ENCODE measurements around the gene NRIP2.

NRIP2 gene

DNA sequence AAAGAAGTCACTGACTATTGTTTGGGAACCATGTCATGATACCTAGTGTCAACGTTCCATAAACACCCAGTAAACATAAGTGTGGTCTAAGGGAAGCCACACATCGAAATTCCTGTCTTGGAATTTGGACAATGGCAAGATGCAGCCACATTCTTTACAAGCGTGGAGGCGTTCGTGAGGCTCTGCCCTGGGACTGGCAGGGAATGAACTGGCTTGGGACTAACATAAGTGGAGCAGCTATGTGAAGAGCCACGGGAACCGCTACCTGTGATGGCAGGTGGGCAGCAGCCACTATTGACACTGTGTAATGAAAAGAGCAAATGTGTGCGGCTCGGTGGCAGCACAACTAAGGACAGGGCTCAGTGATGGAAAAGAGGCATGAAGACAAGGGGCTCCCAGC lies 10.0 kb upstream of the NRIP2 start:
- no peak for DNase-seq

DNA sequence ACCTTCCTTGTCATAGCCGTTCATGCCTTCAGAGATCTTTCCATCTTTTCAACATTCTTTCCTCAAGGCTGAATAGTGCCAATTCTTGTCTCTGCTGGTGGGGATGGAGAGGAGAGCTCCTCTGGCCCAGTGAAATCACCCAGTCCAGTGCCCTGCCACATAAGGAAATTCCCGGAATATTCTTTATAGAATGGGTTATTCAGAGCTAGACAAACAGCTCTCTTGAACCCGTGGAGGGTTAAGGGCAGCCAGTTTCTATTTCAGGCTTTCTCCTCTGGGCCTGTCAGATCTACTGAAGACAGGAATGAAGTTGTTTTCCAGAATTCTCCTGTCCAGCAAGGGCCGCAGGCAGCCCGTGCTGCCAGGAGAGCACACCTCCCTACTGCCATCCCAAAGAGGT lies 8.1 kb upstream of the NRIP2 start:
- no peak for DNase-seq

DNA sequence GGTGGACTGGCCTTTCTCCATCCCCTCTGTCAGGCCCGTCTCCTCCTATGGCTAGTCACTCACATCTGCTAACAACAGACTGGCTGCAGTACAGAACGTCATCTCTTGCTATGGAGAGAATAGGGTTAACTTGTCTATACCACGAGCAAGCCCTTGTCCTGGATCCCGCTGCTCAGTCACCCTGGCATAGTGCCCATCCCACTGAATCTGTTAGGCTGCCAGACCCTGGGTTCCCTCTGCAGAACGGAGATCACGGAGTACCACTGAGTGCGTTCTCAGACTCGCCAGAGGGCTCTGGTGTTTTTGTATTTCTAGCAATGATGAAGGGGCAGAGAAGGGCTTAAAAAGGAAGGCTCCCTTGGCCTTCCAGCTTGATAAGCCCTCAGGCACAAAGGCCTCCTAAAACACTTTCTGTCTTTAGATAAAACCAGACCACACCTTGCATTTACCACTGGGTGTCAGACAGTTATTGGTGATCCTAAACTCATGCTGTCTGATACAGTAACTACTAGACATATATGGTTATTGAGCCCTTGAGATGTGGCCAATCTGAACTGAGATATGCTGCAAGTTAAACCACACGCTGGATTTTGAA lies 6.3 kb upstream of the NRIP2 start:
- DNase-seq: peak in 1 of 2 experiments; percentile 42

DNA sequence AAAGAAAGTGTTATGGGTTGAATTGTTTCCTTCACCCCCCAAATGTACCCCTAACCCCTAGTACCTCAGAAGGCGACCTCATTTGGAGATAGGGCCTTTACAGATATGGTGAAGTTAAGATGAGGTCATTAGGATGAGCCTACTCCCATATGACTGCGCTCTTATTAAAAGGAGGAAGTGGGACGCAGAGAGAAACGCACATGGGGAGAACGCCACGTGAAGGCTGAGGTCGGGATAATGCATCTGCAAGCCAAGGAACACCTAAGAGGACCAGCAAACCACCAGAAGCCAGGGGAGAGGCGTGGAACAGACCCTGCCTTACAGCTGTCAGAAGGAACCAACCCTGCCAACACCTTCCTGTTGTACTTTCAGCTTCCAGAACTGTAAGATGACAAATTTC lies 1.7 kb upstream of the NRIP2 start:
- DNase-seq: no peak

DNA sequence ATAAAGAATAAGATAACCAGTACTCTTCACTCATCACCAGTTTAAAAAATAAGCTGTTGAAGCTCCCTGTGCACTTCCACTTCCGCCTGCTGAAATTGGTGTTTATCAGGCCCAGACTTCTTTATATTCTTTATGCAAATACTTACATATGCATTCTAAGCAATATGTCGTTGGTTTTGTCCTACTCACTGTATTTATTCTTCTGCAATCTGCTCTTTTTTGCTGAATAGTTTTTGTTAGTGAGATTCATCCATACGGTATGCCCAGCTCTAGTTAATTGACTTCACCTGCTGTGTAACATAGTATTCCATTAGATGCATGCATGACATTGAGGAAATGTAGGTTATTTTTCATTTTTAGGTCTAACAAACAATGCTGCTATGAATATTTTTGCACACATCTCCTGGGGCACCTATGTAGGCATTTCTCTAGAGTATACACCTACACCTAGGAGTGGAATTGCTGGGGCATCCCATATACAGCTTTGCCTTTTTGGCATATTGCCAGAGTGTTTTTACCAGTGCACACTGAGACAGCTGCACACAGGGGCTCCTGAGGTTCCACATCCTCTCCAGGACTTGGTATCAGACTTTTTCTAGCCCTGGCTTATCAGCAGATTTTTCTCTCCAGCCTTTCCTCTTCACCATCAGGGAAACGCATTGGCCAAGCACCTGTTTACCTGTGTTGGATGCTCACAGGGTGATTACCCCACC lies 1.0 kb upstream of the NRIP2 start:
- DNase-seq: no peak

DNA sequence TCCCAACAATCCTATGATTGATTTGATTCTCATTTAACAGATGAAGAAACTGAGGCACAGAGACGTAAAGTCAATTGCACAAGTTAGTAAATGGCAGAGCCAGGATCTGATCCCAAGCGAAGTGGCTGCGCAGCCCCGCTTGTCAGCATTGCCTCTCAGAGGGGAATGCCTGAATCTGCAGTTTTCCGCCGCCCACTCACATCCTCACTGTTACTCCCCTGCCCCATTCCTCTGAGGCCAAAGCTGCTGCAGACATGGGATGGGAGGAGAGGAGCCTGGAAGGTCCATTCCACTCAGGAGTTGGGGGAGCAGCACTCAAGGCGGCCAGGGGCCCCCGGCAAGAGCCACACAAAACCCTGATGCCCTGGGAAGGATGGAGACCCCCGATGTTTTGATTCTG lies 1.0 kb downstream of the NRIP2 start:
- no peak for DNase-seq

DNA sequence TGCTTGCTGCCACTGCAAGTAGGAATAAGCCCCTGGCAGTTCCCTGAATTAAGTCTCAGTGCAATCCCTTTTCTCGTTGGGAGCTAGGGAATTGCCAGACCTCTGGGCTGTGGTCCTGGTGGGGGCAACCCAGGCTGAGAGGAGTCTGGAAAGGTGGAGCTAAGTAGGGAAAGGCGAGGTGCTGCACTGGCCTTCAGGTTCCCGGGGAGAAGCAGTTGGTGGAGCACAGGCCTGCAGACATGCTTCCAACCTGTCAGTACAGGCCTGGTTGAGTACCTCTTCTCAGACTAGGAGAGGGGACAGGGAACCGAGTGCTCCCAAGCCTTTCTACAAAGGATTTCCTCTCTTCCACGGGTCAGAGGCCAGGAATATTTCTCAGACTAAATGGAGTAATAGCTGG lies 1.5 kb downstream of the NRIP2 start:
- no peak for DNase-seq

DNA sequence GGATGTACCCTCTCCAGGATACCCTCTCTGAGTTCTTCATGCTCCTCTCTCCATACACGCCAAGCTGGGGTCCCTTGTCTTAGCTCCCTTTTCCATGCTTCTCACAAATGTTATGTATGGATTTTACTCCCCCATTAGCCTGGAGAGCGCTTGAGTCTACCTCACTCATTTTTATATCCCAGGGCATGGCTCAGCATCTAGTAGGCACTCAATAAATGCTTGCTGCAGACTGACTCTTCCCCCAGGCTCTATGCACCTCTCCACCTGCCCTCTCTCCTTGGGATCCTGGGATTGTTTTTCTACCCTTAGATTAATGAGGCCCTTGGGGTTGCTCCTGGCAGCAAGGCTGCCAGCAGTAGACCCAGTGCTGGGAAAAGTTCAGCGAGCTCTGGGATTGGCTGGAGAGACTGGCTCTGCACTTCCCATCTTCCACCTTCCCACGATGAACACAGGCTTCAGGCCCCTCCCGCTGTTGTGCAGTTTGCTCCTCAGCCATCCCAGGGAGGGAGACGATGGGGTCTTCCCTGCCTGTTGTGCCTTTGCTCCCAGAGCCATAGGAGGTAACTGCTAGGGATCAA lies 2.2 kb downstream of the NRIP2 start:
- DNase-seq: no peak

DNA sequence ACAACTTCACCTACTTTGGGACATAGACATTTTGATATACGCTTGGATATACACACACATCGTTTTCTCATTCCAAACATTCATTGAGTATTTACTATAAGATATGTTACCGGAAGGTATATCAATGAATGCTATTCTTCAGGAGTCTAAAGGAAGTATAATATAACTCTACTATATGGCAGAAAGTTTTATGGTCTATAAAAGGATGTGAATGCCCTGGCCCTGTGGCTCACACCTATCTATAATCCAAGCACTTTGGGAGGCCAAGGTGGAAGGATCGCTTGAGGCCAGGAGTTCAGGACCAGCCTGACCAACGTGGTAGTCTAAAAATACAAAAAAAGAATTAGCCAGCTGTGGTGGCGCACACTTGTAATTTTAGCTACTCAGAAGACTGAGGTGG lies 5.6 kb downstream of the NRIP2 start:
- no peak for DNase-seq

DNA sequence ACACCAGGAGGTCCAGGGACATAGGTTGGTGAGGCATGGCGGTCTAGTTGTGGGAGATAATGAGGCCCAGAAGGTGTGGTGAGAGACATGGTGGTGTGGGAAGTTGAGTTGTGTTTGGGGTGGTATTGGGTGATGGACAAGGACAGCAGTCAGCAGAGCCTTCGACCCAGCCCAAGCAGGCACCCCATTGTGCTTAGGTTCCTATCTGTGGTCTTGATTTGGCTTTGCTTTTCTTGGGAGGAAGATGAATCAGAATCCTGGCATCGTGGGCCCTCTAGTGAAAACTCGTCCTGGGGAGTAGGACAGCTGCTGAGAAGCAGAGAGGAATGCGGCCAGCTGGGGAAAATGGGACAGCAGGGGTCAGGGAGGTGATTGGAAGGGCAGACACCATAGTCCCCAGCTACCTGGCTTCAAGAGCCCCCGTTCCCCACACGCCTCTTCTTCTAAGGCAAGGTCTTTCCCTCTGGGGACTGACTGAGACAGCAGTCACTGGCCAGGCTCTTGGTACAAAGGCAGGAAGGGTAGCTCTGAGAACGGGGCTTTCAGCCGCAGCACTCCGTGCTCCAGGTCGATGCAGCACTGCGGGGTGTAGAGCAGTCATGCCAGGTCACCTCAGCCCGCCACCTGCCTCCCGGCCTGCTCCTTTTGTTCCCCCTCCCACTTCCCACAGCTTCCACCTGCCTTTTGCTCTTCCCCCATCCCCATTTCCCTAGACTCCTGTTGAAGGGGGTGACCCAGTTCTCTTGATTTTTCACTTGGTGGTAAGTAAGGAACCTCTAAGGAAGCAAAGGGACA lies 7.9 kb downstream of the NRIP2 start:
- DNase-seq: no peak

DNA sequence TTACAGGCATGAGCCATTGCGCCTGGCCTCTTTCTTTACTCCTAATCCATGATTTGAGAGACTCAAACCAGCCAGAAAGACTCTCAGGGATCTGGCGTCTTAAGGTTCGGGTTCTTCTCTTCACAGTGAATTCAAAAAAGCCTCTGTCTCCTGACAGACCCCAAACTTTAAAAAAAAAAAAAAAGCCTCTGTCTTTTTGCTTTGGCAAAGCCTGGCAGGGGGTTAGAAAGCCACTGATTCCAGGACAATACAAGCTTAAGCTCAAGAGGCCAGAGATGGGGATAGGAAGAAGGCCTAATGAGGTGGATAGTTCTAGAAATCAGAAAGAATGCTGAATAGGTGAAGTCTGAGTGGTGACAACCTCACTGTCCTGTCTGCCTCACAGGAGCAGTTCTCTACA lies 8.8 kb downstream of the NRIP2 start:
- DNase-seq: no peak

DNA sequence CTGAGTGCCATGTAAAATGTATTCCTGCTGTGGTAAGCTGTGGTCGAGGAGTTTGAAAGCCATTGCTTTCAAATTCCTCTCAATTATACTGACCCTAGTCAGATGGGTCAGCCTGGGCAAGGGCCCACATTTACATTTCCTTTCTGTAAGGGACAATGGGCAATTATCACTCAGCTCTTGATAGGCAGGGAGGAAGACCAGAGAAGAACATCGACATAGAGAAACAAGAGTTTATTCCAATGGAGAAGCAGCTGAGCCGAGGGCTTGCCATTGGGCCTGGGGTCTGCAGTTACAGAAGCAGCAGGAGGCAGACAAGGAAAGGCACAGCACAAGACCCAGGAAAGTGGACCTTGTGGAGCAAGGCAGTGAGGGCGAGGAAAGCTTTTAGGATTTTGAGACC lies 9.7 kb downstream of the NRIP2 start:
- no peak for DNase-seq

DNA sequence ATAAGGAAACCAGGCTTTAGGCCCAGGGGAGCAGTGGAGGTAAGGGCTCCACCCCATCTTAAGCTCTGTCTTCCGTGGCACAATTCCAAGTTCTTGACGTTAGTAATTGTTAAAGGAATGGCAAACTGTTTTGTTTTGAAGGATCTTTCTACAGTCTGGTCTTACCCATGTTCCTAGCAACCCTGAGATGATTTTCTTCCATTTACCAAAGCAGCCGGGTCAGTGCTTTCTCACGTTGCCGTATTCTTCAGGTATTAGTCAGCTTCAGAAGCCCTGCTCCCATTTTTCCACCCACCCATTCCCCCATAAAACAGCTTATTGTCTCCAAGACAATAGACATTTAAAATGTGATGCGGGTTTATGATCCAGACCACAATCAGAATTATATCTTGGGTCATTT lies 10.3 kb downstream of the NRIP2 start:
- DNase-seq: no peak

DNA sequence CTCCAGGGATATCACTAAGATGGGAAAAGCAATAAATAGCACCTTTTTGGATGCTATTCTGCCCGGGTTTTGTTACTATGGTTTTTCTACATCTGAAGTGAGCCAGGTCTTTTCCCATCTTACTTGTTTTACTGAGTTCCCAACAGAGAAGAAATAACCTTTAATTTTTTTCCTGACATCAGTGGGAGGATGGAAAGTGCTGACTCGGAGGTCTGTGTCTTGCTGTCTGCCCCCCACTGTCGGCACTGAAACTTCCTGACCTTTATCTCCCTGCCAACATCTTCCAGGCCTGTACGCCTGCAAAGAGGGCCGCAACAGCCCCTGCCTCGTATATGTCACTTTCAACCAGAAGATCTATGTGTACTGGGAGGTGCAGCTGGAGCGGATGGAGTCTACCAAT lies 11.4 kb downstream of the NRIP2 start:
- DNase-seq: no peak

DNA sequence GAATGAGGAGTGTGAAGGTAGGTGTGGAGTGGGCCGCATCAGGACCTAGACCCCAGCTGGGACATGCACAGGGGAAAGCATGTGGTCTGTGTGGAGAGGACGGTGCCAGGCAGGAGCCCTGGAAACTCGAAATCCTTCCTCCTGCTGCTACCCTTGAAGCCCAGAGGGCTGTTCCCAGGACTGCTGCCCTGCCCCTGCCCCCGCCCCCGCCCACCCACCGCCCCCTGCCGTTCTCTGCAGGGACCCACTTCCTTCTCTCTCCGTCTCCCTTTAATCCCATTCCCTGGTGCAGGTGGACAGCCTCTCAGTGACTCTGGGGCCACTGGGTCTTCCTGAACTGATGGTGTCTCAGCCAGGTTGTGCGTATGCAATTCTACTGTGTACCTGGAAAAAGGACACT lies 14.4 kb downstream of the NRIP2 start:
- DNase-seq: no peak

DNA sequence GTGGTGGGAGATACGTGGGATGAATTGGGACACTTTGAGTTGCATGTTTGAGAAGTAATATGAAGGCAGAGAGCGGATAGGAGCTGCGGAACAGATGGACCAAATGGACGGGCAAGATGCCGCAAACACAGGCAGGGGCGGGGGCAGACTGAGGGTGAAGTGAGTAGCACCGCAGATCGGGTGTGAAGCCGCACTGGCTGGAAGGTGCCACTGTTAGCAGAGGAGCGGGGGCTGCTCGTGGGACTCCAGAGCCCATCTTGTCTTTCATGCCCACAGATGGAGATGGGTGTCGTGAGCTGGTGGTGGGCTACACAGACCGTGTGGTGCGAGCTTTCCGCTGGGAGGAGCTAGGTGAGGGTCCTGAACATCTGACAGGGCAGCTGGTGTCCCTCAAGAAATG lies 15.0 kb downstream of the NRIP2 start:
- DNase-seq: no peak

DNA sequence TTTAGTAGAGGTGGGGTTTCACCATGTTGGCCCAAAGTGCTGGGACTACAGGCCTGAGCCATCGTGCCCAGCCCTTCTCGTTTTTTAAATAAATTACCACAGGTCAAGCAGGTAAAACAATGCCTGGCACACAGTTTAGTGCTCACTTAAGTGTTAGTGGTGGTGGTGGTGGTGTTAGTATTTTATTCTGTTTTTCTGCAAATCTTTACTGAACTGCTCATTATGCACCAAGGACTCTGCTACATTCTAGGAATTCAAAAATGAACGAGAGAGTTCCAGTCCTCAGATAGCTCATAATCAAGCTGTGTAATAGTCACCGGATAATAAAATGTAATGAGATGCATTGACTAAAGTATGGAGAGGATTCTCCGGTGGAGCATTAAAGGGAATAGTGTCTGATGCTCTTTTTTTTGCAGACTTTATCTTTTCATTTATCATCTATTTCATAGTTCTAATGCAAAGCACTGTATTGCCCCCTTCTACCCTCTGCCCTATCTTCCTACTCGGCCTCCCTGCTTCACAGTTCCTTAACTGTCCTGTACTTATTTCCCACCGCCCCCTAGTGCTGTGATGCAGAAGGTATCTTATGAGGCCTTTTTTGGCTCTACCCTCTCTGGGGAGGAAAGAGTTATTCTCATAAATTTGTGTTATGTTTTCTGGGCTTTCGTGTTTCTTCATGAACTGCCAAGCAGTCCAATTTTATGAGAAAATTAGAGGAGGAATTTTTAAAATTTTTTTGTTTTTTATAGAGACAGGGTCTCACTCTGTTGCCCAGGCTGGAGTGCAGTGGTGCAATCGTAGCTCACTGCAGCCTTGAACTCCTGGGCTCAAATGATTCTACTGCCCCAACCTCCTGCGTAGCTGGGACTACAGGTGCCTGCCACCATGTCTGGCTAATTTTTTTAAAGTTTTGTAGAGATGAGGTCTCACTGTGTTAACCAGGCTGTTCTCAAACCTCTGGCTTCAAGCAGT lies 21.3 kb downstream of the NRIP2 start:
- peak; percentile 16 to 70 for DNase-seq

DNA sequence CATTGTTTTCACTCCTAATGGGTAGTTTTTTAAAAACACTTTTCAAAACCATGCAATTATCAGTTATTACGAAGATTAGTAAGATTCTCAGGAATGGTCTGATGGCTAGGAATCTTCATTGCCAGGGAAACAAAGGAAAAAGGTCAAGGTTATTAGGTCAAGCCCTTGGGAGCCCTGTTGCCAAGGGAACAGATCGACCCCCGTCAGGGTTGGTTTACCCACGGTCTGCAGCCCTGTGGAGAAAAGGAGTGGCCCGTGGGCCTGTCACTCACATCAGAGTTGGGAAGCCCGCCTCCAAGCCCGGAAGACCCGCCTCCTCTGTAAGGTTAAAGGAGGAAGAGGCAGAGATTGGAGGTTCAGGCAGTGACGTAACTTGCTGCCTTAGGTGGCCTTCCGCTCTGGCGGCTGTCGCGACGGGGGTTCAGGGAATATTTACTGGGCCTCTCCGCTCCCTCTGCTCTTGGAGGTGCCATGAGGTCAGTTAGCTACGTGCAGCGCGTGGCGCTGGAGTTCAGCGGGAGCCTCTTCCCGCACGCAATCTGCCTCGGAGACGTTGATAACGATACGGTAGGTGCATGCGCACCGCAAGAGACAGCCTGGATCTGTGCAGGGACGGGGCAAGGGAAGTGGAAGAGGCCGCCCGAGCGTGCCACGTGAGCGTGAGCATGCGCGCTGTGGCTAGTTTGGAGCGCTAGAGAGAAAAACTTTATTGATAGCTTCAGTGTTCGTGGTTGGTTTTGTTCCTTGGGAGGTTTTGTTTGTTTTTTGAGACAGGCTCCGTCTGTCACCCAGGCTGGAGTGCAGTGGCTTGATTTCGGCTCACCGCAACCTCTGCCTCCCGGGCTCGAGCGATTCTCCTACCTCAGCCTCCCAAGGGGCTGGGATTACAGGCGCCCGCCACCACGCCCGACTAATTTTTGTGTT lies 22.3 kb downstream of the NRIP2 start, which contains the start of gene ITFG2:
Gene ITFG2, plus strand, starts transcription at position 379 of the 924 bp plus-strand sequence. Its CDS starts 93 bp downstream, at position 472.
- DNase-seq: peak; percentile 98 to 99

DNA sequence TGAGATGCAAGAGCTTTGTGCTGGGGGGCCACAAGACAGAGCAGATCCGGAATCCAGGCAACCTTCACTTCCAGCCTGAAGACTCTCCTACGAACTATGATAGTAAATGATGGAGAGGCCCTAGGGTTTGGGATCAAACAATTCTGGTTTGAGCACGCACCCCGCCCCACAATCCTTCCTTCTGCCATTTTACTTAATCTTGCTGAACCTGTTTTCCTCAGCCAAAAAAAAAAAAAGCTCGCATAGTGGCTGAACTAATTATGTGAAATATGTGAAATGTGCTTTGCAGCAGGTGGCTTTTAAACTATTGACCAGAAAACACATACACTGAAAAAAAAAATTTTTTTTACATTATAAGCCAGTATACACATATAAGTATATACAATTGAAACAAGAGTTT lies 23.0 kb downstream of the NRIP2 start:
- DNase-seq: no peak

DNA sequence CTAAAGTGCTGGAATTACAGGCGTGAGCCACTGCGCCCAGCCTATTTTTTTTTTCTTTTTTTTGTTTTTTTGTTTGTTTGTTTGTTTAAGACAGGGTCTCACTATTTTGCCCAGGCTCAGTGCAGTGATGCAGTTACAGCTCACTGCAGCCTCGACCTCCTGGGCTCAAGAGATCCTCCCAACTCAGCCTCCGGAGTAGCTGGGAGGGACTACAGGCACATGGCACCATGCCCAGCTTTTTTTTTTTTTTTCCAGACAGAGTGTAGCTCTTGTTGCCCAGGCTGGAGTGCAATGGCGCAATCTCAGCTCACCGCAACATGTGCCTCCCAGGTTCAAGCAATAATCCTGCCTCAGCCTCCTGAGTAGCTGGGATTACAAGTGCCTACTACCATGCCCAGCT lies 28.1 kb downstream of the NRIP2 start:
- peak; percentile 9 to 40 for DNase-seq

DNA sequence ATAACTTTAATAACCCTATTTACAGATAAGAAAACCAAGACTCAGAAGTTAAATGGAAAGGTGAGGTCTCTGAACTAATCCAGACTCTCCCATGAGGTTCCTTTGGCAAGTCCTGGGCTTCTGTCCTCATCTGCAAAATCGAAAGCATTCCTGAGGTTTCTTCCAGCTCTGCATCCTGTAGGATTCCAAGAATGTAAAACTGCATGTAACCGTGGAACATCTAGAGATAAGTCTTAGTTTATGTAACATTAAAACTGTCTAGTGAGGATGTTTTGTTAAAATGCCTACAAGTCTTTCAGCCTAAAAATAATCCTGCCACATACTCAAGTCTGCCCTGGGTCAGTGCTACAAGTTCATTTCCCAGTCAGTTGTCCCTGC lies 29.7 kb downstream of the NRIP2 start:
- no peak for DNase-seq
